Fibroblast of skin of left biceps (primary cell): ENCODE results near the gene WASF2.
"Not testable (repeated sequence)": the region's sequence is repeated elsewhere in the genome, so short reads cannot be mapped to it uniquely, and the experiment has no call there.

Source experiments
- DNase-seq, 2 experiments: peaks; one replicate each; pipeline ENCODE4 v3.0.0-alpha.2; 2013; ENCODE audit warnings: low read depth in 2 of 2

WASF2 gene, protein sequence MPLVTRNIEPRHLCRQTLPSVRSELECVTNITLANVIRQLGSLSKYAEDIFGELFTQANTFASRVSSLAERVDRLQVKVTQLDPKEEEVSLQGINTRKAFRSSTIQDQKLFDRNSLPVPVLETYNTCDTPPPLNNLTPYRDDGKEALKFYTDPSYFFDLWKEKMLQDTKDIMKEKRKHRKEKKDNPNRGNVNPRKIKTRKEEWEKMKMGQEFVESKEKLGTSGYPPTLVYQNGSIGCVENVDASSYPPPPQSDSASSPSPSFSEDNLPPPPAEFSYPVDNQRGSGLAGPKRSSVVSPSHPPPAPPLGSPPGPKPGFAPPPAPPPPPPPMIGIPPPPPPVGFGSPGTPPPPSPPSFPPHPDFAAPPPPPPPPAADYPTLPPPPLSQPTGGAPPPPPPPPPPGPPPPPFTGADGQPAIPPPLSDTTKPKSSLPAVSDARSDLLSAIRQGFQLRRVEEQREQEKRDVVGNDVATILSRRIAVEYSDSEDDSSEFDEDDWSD

DNA sequence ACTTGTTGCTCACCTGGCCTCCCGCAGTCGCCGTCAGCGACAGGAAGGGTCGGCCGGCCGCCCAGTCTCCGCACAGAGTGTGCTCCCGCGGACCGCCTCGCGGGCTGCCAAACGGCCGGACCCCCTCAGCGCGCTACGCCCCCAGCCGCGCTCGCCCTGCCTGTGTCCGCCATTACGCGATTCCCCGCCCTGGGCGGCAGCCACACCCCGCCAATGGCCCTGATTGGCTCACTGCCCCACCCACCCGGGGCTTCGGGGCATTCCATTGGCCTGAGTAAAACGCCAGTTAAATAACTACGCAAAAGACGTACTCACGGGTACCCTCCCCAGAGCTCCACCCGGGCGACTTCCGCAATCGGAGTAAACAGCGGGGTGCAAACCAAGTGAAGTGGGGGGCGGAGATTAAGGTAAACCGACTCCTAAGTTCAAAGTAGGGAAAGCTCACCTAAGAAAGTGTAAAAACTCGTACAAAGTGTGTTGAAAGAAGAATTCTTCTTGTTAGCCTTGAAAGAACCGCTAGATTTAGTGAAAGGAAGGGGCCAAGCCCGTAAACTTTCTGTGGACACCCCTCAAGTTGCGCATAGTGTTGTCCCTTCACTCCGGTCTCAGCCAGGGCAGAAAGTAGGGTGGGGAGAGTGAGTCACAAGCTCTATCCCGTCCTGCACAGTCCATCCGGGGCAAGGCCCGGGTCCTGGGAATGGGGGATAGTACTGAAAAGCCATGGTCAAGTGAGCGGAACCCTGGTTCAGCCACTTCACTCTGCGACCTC is at the start of gene WASF2:
WASF2 (minus strand) TSS at position 195 of the 769 bp plus-strand sequence. CDS start 61,277 bp downstream, outside the sequence.
- peak; percentile 94 for DNase-seq

DNA sequence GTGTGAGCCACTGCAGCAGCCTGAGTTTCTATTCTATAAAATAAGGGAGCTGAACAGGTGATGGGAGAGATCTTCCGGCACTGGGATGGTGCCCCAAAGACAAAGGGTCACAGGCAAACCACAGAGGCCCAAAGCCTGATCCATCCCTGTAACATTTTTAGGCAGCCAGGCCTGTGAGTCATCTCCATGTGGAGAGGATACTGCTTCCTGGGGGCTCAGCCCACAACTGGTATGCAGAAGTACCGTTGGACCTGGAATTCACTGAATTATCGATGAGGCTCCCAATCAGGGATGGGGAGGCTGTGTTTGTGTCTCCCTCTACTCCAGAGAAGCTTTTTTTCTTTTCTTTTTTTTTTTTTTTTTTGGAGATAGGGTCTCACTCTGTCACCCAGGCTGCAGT is 48.8 kb upstream of the WASF2 start:
- DNase-seq, result peak in 1 of 2 experiments; percentile 42

- not testable (repeated sequence) for DNase-seq
Measured at GRCh38 chr1:27538305-27538676, 48.3 kb upstream of the WASF2 start.

DNA sequence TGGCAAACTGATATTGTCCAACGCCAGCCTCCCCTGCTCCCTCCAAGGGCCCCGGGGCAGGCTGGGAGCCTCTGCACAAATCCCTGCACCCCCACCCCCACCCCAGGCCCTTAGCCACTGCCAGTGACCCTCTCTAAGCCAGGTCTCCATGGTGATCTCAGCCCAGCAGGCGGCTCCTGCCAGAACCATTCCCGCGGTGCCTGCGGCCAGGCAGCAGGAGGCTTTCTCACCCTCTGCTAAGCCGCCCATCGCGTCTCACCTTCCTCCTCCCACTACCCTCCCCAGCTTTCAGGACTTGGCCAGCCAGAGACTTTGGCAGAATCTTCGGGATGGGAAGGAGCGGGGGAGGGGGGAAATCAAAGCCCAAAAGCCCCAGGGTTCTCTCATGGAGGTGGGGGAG is 46.8 kb upstream of the WASF2 start:
- DNase-seq, result peak in 1 of 2 experiments; percentile 39

- DNase-seq, result no peak
Measured at GRCh38 chr1:27536010-27536757, 46.2 kb upstream of the WASF2 start.

DNA sequence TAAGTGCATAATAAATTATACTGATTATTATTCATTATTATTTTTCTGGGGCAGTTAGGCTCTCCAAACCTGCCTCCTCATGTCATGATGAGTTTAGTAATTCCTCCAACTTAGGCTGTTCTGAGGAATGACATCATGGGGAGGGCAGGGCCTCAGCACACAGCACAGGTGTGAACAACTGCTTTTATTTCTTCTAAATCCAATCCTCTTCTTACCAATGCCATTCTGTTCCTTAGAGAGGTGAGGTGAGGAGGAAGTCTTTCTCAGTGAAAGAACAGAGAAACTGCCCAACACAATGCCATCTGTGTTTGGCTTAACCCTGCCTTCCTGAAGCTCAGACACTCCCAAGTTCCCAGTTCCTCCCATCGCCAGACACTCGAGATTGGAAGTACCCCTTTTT is 45.4 kb upstream of the WASF2 start:
- no peak for DNase-seq

DNA sequence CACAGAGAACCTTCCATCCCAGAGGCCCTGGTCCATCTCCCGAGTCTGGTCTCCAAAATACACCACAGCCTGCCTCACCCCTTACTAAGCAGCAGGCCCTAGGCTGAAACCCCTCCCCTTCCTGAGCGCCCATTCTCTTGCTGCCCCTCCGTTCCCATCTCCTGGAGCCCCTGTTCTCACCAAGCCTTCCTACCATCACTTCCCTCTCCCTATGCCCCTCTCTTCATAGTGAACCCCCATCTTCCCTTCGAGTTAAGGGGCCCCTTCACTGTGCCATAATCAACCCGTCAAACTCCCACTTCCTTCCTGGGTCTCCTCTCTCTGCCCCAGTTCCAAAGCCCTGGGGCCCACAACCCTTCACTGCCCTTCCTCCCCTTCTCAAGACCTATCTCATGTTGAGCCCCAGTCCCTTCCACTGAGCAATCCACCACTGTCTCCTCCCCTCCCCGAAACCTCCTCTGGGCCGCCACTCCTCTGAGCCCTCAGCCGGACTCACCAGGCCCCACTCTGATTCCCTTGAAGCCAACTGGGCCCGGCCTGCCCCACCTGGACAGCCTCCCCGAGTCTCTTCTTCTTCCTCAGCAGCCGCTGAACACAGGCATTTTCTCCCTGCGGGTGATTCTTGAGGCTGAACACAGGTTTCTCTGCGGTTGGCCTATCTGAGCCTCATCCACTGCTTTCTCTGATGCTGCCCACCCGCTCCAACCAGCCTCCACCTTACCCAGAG is 42.2 kb upstream of the WASF2 start:
- no peak for DNase-seq

DNA sequence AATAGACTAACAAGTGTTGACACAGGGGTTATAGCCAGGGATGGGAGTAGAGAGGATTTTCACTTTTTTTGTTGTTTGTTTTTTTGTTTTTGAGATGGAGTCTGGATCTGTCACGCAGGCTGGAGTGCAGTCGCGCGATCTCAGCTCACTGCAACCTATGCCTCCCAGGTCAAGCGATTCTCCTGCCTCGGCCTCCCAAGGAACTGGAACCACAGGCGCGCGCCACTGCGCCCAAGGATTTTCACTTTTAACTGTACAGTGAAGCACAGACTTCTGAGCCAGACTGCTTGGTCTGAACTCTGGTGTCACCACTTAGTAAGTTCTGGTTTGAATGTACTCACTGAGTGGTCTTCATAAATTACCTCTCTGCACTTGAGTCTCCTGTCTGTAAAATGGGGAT is 40.2 kb upstream of the WASF2 start:
- no peak for DNase-seq

- DNase-seq, result no peak
Measured at GRCh38 chr1:27529704-27530018, 39.7 kb upstream of the WASF2 start.

DNA sequence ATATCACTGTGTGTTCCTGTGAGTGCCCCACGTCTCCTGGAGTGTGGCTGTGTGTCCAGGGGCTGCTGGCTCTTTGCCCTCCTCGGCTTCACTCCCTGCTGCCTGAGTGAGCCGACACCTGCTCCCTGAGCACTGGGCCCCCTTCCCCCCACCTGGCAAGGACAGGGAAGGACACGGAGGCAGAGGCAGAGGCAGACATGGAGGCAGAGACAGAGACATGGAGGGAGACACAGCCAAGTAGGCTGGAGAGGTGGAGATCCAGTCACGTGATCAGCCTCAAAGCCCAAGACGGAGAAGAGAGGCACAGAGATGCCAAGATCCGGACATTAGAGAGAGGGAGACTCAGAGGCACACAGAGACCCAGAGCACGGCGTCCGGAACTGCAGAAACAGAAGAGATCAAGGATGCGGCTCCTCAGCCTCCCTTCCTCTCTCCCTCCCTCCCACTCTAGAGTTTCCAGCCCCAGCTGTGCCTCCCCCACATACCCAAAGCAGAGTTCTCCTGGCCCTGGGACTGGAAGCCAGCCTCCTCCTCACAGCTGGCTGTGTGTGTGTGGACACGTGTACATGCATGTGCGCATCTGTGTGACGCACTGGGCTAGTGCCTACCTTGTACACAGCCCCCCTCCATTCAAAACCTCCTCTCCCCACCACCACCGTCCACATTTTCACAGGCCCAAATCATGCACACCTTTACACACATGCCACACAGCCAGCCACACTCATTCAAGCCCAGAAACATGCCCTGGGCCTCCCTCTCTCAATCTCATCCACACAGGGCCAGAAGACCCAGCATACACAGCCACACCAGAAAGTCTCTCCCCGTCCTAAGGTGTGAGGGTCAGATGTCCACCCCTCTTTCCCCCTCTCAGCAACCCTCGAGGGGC is 39.1 kb upstream of the WASF2 start:
- DNase-seq, result peak in 1 of 2 experiments; percentile 33

- no peak for DNase-seq
Measured at GRCh38 chr1:27527890-27528817, 38.2 kb upstream of the WASF2 start.

DNA sequence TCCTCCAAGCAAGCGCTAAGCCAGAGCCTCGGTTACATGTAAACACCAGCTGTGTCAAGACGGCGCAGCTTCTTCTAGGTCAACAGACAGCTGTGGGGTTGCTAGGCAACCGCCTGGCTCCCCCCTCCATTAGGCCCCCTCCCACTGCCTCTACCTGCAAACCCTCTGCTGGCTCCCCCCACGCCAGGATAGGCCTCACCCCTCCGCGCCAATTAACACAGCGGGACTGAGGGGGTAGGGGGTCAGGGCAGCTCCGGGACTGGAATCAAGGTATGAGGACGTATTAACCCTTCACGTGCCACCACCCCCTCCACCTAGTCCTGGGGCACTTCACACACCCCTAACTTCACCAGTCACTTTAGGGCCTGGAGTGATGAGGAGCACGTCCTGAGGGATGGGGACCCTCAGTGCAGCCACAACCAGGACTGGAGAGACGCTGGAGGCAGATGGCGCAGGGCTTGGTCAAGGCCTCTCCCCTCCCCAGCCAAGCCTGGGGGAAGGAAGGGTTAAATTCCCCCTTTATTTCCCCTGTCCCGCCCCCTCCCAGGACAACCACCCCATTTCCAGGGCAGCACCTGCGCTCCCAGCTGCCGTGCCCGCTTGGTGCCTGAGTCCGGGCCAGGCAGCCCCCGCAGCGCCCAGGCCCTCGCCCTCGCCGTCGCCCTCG is 37.4 kb upstream of the WASF2 start:
- no peak for DNase-seq

DNA sequence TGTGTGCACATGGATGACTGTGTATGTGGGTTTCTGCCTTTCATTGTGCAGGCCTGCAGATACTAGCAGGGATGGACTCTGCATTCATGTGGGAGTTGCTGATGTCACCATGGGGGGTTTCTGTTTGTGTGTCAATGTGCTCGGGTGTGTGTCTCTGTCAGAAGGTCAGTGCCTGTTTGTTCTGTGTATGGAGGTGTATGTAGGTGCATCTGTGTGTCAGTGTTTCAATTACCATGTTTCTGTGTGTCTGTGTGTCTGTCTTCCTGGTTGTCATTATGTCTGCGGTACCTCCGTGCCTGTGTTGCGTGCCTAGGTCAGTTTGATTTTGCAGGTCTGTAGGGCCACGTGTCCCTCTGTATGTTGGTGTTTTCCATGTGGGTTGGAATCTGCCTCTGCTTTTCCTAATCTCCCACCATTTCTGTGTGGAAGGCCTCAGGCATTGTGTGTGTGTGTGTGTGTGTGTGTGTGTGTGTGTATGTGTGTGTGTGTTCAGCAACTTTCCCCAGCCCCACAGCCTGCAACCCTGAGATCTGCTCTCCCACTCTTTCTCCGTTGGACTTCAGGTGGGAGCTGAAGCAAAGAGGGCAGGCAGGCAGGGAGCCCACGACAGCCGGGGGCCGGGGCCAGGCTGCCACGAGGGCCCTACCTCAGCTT is 36.7 kb upstream of the WASF2 start:
- no peak for DNase-seq

- DNase-seq, result peak in 1 of 2 experiments; percentile 31
Measured at GRCh38 chr1:27525296-27526272, 35.6 kb upstream of the WASF2 start.

- DNase-seq, result no peak
Measured at GRCh38 chr1:27523337-27524020, 33.5 kb upstream of the WASF2 start.
